ENCODE measurements around the gene TPM3.

DNA sequence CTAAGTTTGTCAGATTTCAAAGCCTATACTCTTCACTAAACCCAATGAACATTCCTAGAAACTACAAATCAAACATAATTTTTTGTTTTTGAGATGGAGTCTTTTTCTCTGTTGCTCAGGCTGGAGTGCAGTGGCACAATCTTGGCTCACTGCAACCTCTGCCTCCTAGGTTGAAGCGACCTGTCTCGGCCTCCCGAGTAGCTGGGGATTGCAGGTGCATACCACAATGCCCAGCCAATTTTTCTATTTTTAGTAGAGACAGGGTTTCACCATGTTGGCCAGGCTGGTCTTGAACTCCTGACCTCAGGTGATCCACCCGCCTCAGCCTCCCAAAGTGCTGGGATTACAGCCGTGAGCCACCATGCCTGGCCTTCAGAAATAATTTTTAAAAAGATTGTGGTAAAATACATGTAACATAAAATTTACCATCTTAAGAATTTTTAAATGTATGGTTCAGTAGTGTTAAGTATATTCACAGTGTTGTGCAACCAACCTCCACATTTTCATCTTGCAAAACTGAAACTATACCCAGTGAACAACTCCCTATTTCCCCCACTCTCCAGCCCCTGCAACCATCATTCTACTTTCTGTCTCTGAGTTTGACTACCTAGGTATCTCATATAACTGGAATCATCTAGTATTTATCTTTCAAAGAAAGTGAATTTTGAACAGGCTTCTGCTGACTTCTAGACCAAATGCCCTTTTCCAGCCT, 16.9 kb upstream of the TPM3 start:
- no peak for TF ChIP-seq EZH2 (IDR thresholded peaks at IDR 0.05; ENCODE audit: low read length, missing control alignments)
- TF ChIP-seq, protein P1, sequence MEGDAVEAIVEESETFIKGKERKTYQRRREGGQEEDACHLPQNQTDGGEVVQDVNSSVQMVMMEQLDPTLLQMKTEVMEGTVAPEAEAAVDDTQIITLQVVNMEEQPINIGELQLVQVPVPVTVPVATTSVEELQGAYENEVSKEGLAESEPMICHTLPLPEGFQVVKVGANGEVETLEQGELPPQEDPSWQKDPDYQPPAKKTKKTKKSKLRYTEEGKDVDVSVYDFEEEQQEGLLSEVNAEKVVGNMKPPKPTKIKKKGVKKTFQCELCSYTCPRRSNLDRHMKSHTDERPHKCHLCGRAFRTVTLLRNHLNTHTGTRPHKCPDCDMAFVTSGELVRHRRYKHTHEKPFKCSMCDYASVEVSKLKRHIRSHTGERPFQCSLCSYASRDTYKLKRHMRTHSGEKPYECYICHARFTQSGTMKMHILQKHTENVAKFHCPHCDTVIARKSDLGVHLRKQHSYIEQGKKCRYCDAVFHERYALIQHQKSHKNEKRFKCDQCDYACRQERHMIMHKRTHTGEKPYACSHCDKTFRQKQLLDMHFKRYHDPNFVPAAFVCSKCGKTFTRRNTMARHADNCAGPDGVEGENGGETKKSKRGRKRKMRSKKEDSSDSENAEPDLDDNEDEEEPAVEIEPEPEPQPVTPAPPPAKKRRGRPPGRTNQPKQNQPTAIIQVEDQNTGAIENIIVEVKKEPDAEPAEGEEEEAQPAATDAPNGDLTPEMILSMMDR (conservative IDR thresholded peaks at IDR 0.05 in 1 of 2, IDR thresholded peaks at IDR 0.05 in 1 of 2; ENCODE audit: low read depth in 1 of 2, low read length in 2 of 2): no peak

Measured in fibroblast of lung (primary cell).